HTR-8/SVneo (cell line): ENCODE results near the gene SLC6A6.
A peak's percentile ranks its signal among the peaks of the same experiment; 100 is the strongest.

Source experiments
- DNase-seq: peaks from one replicate; pipeline ENCODE4 v3.0.0; 2011; ENCODE audit warnings: low spot score, mixed read lengths; ENCODE audit not compliant: insufficient read length
- FAIRE-seq: peaks from 2 replicates; lab custom pipeline; 2011; peaks lifted over from hg19 to GRCh38; lab: Jason Lieb, UNC

The SLC6A6 gene

GRCh38 chr3:14414846-14415464, 12.5 kb downstream of the SLC6A6 start:
- FAIRE-seq: no peak

GRCh38 chr3:14415501-14415900, 13.1 kb downstream of the SLC6A6 start:
- no peak for FAIRE-seq
- peak; percentile 54 for DNase-seq

More at GRCh38 chr3:14414846-14415464, 12.5 kb downstream of the SLC6A6 start:
- DNase-seq: no peak

- DNase-seq (no peak), FAIRE-seq (no peak)
Measured at GRCh38 chr3:14416453-14416852, 14.0 kb downstream of the SLC6A6 start.

GRCh38 chr3:14418296-14419250, 16.2 kb downstream of the SLC6A6 start:
- FAIRE-seq (no peak), DNase-seq (no peak)

- FAIRE-seq (no peak), DNase-seq (no peak)
Measured at GRCh38 chr3:14422016-14422963, 19.9 kb downstream of the SLC6A6 start.

- DNase-seq (no peak), FAIRE-seq (no peak)
Measured at GRCh38 chr3:14423197-14423743, 20.9 kb downstream of the SLC6A6 start.

GRCh38 chr3:14423963-14424362, 21.6 kb downstream of the SLC6A6 start:
- FAIRE-seq (no peak), DNase-seq (no peak)

GRCh38 chr3:14424711-14425580, 22.5 kb downstream of the SLC6A6 start:
- DNase-seq (no peak), FAIRE-seq (no peak)

- FAIRE-seq: no peak
Measured at GRCh38 chr3:14425581-14426304, 23.3 kb downstream of the SLC6A6 start.

GRCh38 chr3:14426305-14426620, 23.9 kb downstream of the SLC6A6 start:
- DNase-seq: no peak
- no peak for FAIRE-seq

More at GRCh38 chr3:14425581-14426304, 23.3 kb downstream of the SLC6A6 start:
- no peak for DNase-seq

- DNase-seq (no peak), FAIRE-seq (no peak)
Measured at GRCh38 chr3:14428087-14429033, 26.0 kb downstream of the SLC6A6 start.

- FAIRE-seq: no peak
- no peak for DNase-seq
Measured at GRCh38 chr3:14429237-14429636, 26.8 kb downstream of the SLC6A6 start.

- DNase-seq (no peak), FAIRE-seq (no peak)
Measured at GRCh38 chr3:14429640-14430039, 27.2 kb downstream of the SLC6A6 start.

- DNase-seq (no peak), FAIRE-seq (no peak)
Measured at GRCh38 chr3:14430053-14430452, 27.6 kb downstream of the SLC6A6 start.

- no peak for FAIRE-seq
Measured at GRCh38 chr3:14430706-14431451, 28.5 kb downstream of the SLC6A6 start.

GRCh38 chr3:14431452-14431916, 29.1 kb downstream of the SLC6A6 start:
- no peak for DNase-seq

More at GRCh38 chr3:14430706-14431451, 28.5 kb downstream of the SLC6A6 start:
- DNase-seq: no peak

More at GRCh38 chr3:14431452-14431916, 29.1 kb downstream of the SLC6A6 start:
- no peak for FAIRE-seq
